Keratinocyte (primary cell): ENCODE measurements around the gene MCTP2. TPM values are rescaled to one million over a fixed set of nuclear protein-coding genes. Genes with fewer than 3 reads are reported as not detected.

Experiments used
- DNase-seq: peaks from one replicate; pipeline ENCODE4 v3.0.0-alpha.2; 2011; ENCODE audit warnings: low read depth, missing footprints, low spot score
- FAIRE-seq: peaks from 2 replicates; lab custom pipeline; 2011; peaks lifted over from hg19 to GRCh38; lab: Jason Lieb, UNC
- H2AFZ ChIP-seq: 2 replicates; pipeline ENCODE4 v1.6.0; 2012; ENCODE audit warnings: low read length, control low read depth, inconsistent platforms; ENCODE audit not compliant: control insufficient read depth
- H3K27ac ChIP-seq: 2 replicates; pipeline ENCODE4 v1.5.1; 2011; ENCODE audit warnings: low read length; ENCODE audit not compliant: control insufficient read depth, insufficient read depth
- H3K27me3 ChIP-seq: 3 replicates; pipeline ENCODE4 v1.6.0; 2011; ENCODE audit warnings: low read length; ENCODE audit not compliant: control insufficient read depth, insufficient read depth; ENCODE audit errors: extremely low read depth
- H3K36me3 ChIP-seq, 2 experiments: 2 replicates in 1 of 2; 3 replicates in 1 of 2; pipeline ENCODE4 v1.5.1; 2011; ENCODE audit warnings: low read length in 2 of 2, mild to moderate bottlenecking in 1 of 2; ENCODE audit not compliant: control insufficient read depth in 2 of 2, insufficient read depth in 2 of 2; ENCODE audit errors: extremely low read depth in 1 of 2
- H3K4me1 ChIP-seq: 3 replicates; pipeline ENCODE4 v1.5.1; 2011; ENCODE audit warnings: low read length; ENCODE audit not compliant: control insufficient read depth, insufficient read depth; ENCODE audit errors: extremely low read depth
- H3K4me2 ChIP-seq: 3 replicates; pipeline ENCODE4 v1.6.0; 2011; ENCODE audit warnings: low read depth, low read length; ENCODE audit not compliant: control insufficient read depth, insufficient read depth; ENCODE audit errors: extremely low read depth
- H3K4me3 ChIP-seq, 3 experiments: fragments of 200-600 bp in 1 of 3; sonication (generic) in 1 of 3; 2 replicates in 2 of 3; 3 replicates in 1 of 3; pipeline ENCODE4 v1.5.1; 2011 to 2016; ENCODE audit warnings: low read length in 3 of 3, mild to moderate bottlenecking in 3 of 3, control low read depth in 2 of 3, inconsistent platforms in 1 of 3, low read depth in 1 of 3, mixed read lengths in 1 of 3, mixed run types in 1 of 3, moderate library complexity in 1 of 3; ENCODE audit not compliant: control insufficient read depth in 2 of 3, insufficient read depth in 2 of 3; ENCODE audit errors: extremely low read depth in 1 of 3
- H3K79me2 ChIP-seq: 2 replicates; pipeline ENCODE4 v1.6.0; 2012; ENCODE audit warnings: low read length; ENCODE audit not compliant: control insufficient read depth, insufficient read depth
- H3K9ac ChIP-seq: 3 replicates; pipeline ENCODE4 v1.6.0; 2011; ENCODE audit warnings: low read length; ENCODE audit not compliant: control insufficient read depth, insufficient read depth; ENCODE audit errors: extremely low read depth
- H3K9me1 ChIP-seq: 3 replicates; pipeline ENCODE4 v1.6.0; 2011; ENCODE audit warnings: low read length; ENCODE audit not compliant: control insufficient read depth, insufficient read depth; ENCODE audit errors: extremely low read depth
- H3K9me3 ChIP-seq: 2 replicates; pipeline ENCODE4 v1.5.1; 2012; ENCODE audit warnings: low read depth, low read length; ENCODE audit not compliant: control insufficient read depth
- H4K20me1 ChIP-seq: 3 replicates; pipeline ENCODE4 v1.6.0; 2011; ENCODE audit warnings: low read length; ENCODE audit not compliant: control insufficient read depth, insufficient read depth; ENCODE audit errors: extremely low read depth
- CTCF ChIP-seq, 3 experiments: IDR thresholded peaks in 1 of 3; conservative IDR thresholded peaks in 1 of 3; optimal IDR thresholded peaks in 1 of 3; 2 replicates in 2 of 3; 3 replicates in 1 of 3; pipeline versions ENCODE3 to v1.5.1; 2011; ENCODE audit warnings: low read length in 3 of 3, mild to moderate bottlenecking in 3 of 3, moderate library complexity in 2 of 3, control low read depth in 1 of 3, inconsistent platforms in 1 of 3; ENCODE audit not compliant: insufficient read depth in 2 of 3; ENCODE audit errors: extremely low read depth in 1 of 3
- EZH2 ChIP-seq: IDR thresholded peaks from one replicate; pipeline ENCODE4 v1.6.1; 2012; ENCODE audit warnings: inconsistent platforms, mild to moderate bottlenecking, low read length, moderate library complexity
- dilution Hi-C: fragments of 300-500 bp; cut with MboI; formaldehyde crosslinking; loops from one replicate; pipeline ENCODE4 v1.7.0; 2020; ENCODE audit warnings: low sequenced_read_pairs; ENCODE audit not compliant: extremely low pct_ligation_motif_present
- polyA plus RNA-seq, 5 experiments: library from polyadenylated mRNA; depleted of rRNA in 3 of 5; stranded (reverse) in 3 of 5; stranded (forward) in 1 of 5; unstranded in 1 of 5; fragments of >200 nt; gene quantifications; 1 replicate in 1 of 5; 2 replicates in 3 of 5; 3 replicates in 1 of 5; pipeline versions ENCODE4 v1.2.1 to v1.2.3, GENCODE V29; 2011 to 2012; ENCODE audit warnings: missing spikeins in 2 of 5, low read depth in 1 of 5, low replicate concordance in 1 of 5

MCTP2 gene
- polyA plus RNA-seq, 1 donor (not counting 4 experiments of a cell fraction or from before 2014, with no cell fraction given) = 22.0 TPM

GRCh38 chr15:94234300-94234699 is 2.9 kb downstream of the MCTP2 start:
- H3K4me2 ChIP-seq = peak overlapping the region; percentile 98
- dilution Hi-C loops = no loop called here
- no peak for DNase-seq
- no peaks in the 10 kb centered on the region for H3K9me3 ChIP-seq
- H2AFZ ChIP-seq = no peak overlapping the region
- H3K79me2 ChIP-seq = peaks cover 60% of the 10 kb centered on the region
- peak overlapping the region; percentile 15 for H3K9ac ChIP-seq
- no peaks in the 10 kb centered on the region for H4K20me1 ChIP-seq
- no peak for TF ChIP-seq EZH2
- no peak for TF ChIP-seq CTCF (optimal IDR thresholded peaks at IDR 0.05 in 1 of 3, IDR thresholded peaks at IDR 0.05 in 1 of 3, conservative IDR thresholded peaks at IDR 0.05 in 1 of 3; ENCODE audit: extremely low read depth in 1 of 3, insufficient read depth in 2 of 3, low read length in 3 of 3)
- FAIRE-seq = no peak
- H3K27ac ChIP-seq = no peak overlapping the region
- no peaks in the 10 kb centered on the region for H3K9me1 ChIP-seq
- H3K4me3 ChIP-seq = no peak overlapping the region
- H3K4me1 ChIP-seq = peaks cover 74% of the 10 kb centered on the region
- no peaks in the 10 kb centered on the region for H3K36me3 ChIP-seq
- H3K27me3 ChIP-seq = no peaks in the 10 kb centered on the region

GRCh38 chr15:94235041-94235440 is 3.7 kb downstream of the MCTP2 start:
- FAIRE-seq = no peak
- H3K4me2 ChIP-seq = no peak overlapping the region

More at GRCh38 chr15:94235041-94235440, 3.7 kb downstream of the MCTP2 start:
- H3K9me1 ChIP-seq = no peaks in the 10 kb centered on the region
- no peaks in the 10 kb centered on the region for H3K27me3 ChIP-seq
- no peaks in the 10 kb centered on the region for H3K36me3 ChIP-seq
- no peak for DNase-seq
- no peak for TF ChIP-seq CTCF (optimal IDR thresholded peaks at IDR 0.05 in 1 of 3, IDR thresholded peaks at IDR 0.05 in 1 of 3, conservative IDR thresholded peaks at IDR 0.05 in 1 of 3; ENCODE audit: extremely low read depth in 1 of 3, insufficient read depth in 2 of 3, low read length in 3 of 3)
- TF ChIP-seq EZH2 = no peak
- H3K9ac ChIP-seq = no peak overlapping the region
- no peak overlapping the region for H3K27ac ChIP-seq
- H3K79me2 ChIP-seq = peaks cover 60% of the 10 kb centered on the region
- no peak overlapping the region for H3K4me3 ChIP-seq
- H2AFZ ChIP-seq = no peak overlapping the region
- H3K4me1 ChIP-seq = peaks cover 74% of the 10 kb centered on the region
- no peaks in the 10 kb centered on the region for H4K20me1 ChIP-seq
- dilution Hi-C loops = no loop called here
- no peaks in the 10 kb centered on the region for H3K9me3 ChIP-seq
